HepG2 (cell line): ENCODE data around the gene NPHP3. TPM values are rescaled to one million over a fixed set of nuclear protein-coding genes. Genes with fewer than 3 reads are reported as not detected.

Source experiments
- ATAC-seq: fragments of 200-7000 bp; cut with Tn5 transposase; 3 replicates; pipeline ENCODE4 v1.9.1; 2020; ENCODE audit warnings: mild to moderate bottlenecking, moderate library complexity
- BruUV-seq: library from RNA; stranded (reverse); fragments of 400-500 nt; replicated peaks from 2 replicates; lab custom pipeline; 2021; lab: Mats Ljungman, UMichigan
- CTCF ChIA-PET: fragments of 300-600 bp; formaldehyde crosslinking; extraction: SDS; loops from one replicate; lab custom pipeline; 2021; ENCODE audit warnings: low total read pairs, inconsistent platforms, low intra/inter-chr PET ratio; lab: Yijun Ruan, JAX
- POLR2A ChIA-PET: fragments of 350-600 bp; sonication (Branson Sonifier 250); formaldehyde crosslinking; loops from one replicate; lab custom pipeline; 2020; ENCODE audit warnings: antibody characterized with exemption, inconsistent platforms; lab: Yijun Ruan, JAX
- DNase-seq: peaks from one replicate; pipeline ENCODE4 v3.0.0-alpha.2; 2015; ENCODE audit warnings: low spot score
- FAIRE-seq: peaks from 3 replicates; lab custom pipeline; 2011; peaks lifted over from hg19 to GRCh38; lab: Jason Lieb, UNC
- H2AFZ ChIP-seq: one replicate; pipeline ENCODE4 v1.6.1; 2011; ENCODE audit warnings: low read length, inconsistent platforms
- H3K27ac ChIP-seq: fragments of 300-600 bp; 3 replicates; pipeline ENCODE4 v1.8.0; 2011; ENCODE audit warnings: mixed run types, mild to moderate bottlenecking, mixed read lengths, low read length, inconsistent platforms; ENCODE audit not compliant: insufficient read depth; ENCODE audit errors: extremely low read length
- H3K27me3 ChIP-seq, 2 experiments: fragments of 200-600 bp in 1 of 2; 2 replicates in 1 of 2; 3 replicates in 1 of 2; pipeline versions ENCODE4 v1.6.0 to v1.8.0; 2011; ENCODE audit warnings: low read length in 2 of 2, mild to moderate bottlenecking in 2 of 2, moderate library complexity in 2 of 2, inconsistent platforms in 1 of 2; ENCODE audit not compliant: insufficient read depth in 2 of 2, control insufficient read depth in 1 of 2
- H3K36me3 ChIP-seq, 2 experiments: fragments of 200-600 bp in 1 of 2; replicated peaks in 1 of 2; 2 replicates in 1 of 2; 3 replicates in 1 of 2; pipeline versions ENCODE4 v1.5.1 to v1.8.0; 2011; ENCODE audit warnings: low read length in 2 of 2, inconsistent platforms in 1 of 2; ENCODE audit not compliant: insufficient read depth in 2 of 2, control insufficient read depth in 1 of 2
- H3K4me1 ChIP-seq: 2 replicates; pipeline ENCODE4 v1.5.1; 2012; ENCODE audit warnings: low read length, inconsistent platforms; ENCODE audit not compliant: insufficient read depth
- H3K4me2 ChIP-seq: 2 replicates; pipeline ENCODE4 v1.6.0; 2011; ENCODE audit warnings: low read depth, low read length, inconsistent platforms
- H3K4me3 ChIP-seq, 3 experiments: fragments of 200-600 bp in 1 of 3; sonication (generic), shearing (Covaris generic) in 1 of 3; replicated peaks in 1 of 3; 2 replicates each; pipeline ENCODE4 v1.5.1; 2011 to 2016; ENCODE audit warnings: low read length in 3 of 3, inconsistent platforms in 2 of 3, low read depth in 2 of 3, mild to moderate bottlenecking in 2 of 3, control low read depth in 1 of 3, mixed read lengths in 1 of 3; ENCODE audit not compliant: insufficient read depth in 1 of 3
- H3K79me2 ChIP-seq: one replicate; pipeline ENCODE4 v1.6.1; 2011; ENCODE audit warnings: low read length, inconsistent platforms; ENCODE audit not compliant: insufficient read depth
- H3K9ac ChIP-seq: 2 replicates; pipeline ENCODE4 v1.6.0; 2011; ENCODE audit warnings: mild to moderate bottlenecking, low read depth, low read length, inconsistent platforms; ENCODE audit not compliant: insufficient read depth
- H3K9me3 ChIP-seq: 2 replicates; pipeline ENCODE4 v1.5.1; 2012; ENCODE audit warnings: mild to moderate bottlenecking, low read length
- H4K20me1 ChIP-seq: 2 replicates; pipeline ENCODE4 v1.6.0; 2011; ENCODE audit warnings: inconsistent platforms, mild to moderate bottlenecking, low read length, moderate library complexity; ENCODE audit not compliant: insufficient read depth
- ELK4 ChIP-seq: sonication (generic); formaldehyde crosslinking; IDR thresholded peaks from 2 replicates; pipeline ENCODE4 v1.9.0; 2021; ENCODE audit warnings: missing genetic modification reagents, borderline replicate concordance
- ETS1 ChIP-seq: sonication (generic); formaldehyde crosslinking; IDR thresholded peaks from 2 replicates; pipeline ENCODE4 v1.4.0; 2020; ENCODE audit warnings: missing genetic modification reagents
- GATA4 ChIP-seq: sonication (generic); IDR thresholded peaks from 2 replicates; pipeline ENCODE4 v1.6.1; 2016; ENCODE audit warnings: antibody characterized with exemption, low read depth, borderline replicate concordance
- MBNL3 ChIP-seq: fragments of 250-450 bp; sonication (Bioruptor Pico); conservative IDR thresholded peaks from 2 replicates; pipeline ENCODE4 v1.8.0; 2022; ENCODE audit warnings: mild to moderate bottlenecking, inconsistent platforms
- SNAPC5 ChIP-seq: sonication (generic); formaldehyde crosslinking; IDR thresholded peaks from 2 replicates; pipeline ENCODE4 v1.8.1; 2023; ENCODE audit warnings: mild to moderate bottlenecking, missing genetic modification reagents, borderline replicate concordance
- YEATS2 ChIP-seq: sonication (generic); formaldehyde crosslinking; IDR thresholded peaks from 2 replicates; pipeline ENCODE4 v1.4.0; 2020; ENCODE audit warnings: missing genetic modification reagents, borderline replicate concordance
- ZFP37 ChIP-seq: sonication (generic); formaldehyde crosslinking; IDR thresholded peaks from 2 replicates; pipeline ENCODE4 v1.4.0; 2020; ENCODE audit warnings: missing genetic modification reagents, borderline replicate concordance
- ZNF468 ChIP-seq: sonication (generic); formaldehyde crosslinking; IDR thresholded peaks from 2 replicates; pipeline ENCODE4 v1.8.0; 2022; ENCODE audit warnings: mild to moderate bottlenecking, moderate library complexity, missing genetic modification reagents
- ZNF510 ChIP-seq: sonication (generic); formaldehyde crosslinking; IDR thresholded peaks from 2 replicates; pipeline ENCODE4 v1.4.0; 2020; ENCODE audit warnings: low read depth, mild to moderate bottlenecking, missing genetic modification reagents
- ZNF570 ChIP-seq: sonication (generic); formaldehyde crosslinking; IDR thresholded peaks from 2 replicates; pipeline ENCODE4 v1.4.0; 2020; ENCODE audit warnings: mild to moderate bottlenecking, missing genetic modification reagents, borderline replicate concordance
- ZNF609 ChIP-seq: sonication (generic); formaldehyde crosslinking; IDR thresholded peaks from 2 replicates; pipeline ENCODE4 v1.4.0; 2020; ENCODE audit warnings: mild to moderate bottlenecking, missing genetic modification reagents, borderline replicate concordance
- ZNF614 ChIP-seq: IDR thresholded peaks from 2 replicates; pipeline ENCODE4 v1.6.1; 2018; ENCODE audit warnings: missing biosample characterization, missing genetic modification reagents, inconsistent platforms, borderline replicate concordance
- ZNF672 ChIP-seq: sonication (generic); formaldehyde crosslinking; IDR thresholded peaks from 2 replicates; pipeline ENCODE4 v1.8.1; 2022; ENCODE audit warnings: missing genetic modification reagents
- ZNF773 ChIP-seq: sonication (generic); formaldehyde crosslinking; IDR thresholded peaks from 2 replicates; pipeline ENCODE4 v1.4.0; 2020; ENCODE audit warnings: missing genetic modification reagents, borderline replicate concordance
- ZSCAN9 ChIP-seq: IDR thresholded peaks from 2 replicates; pipeline ENCODE4 v1.6.1; 2016; ENCODE audit warnings: borderline replicate concordance
- WGBS: methylation state at CpG from one replicate; pipeline ENCODE4 v1.1.6; 2017; ENCODE audit warnings: low lambda C conversion rate; 5-methylcytosine and 5-hydroxymethylcytosine counted together
- in situ Hi-C: cut with HindIII; loops from 2 replicates; pipeline ENCODE4 v1.10.0; 2017; ENCODE audit warnings: low pct_unique_long_range_greater_than_20kb; ENCODE audit not compliant: extremely low pct_ligation_motif_present
- intact Hi-C: fragments of 100-400 bp; cut with micrococcal nuclease; formaldehyde crosslinking; loops from one replicate; pipeline ENCODE4 v1.10.0; 2022; ENCODE audit not compliant: unreplicated experiment
- polyA plus RNA-seq, 8 experiments: library from polyadenylated mRNA; depleted of rRNA in 3 of 8; stranded (reverse) in 7 of 8; unstranded in 1 of 8; fragments of >200 nt; fragmentation: Illumina TruSeq in 4 of 8; extraction: Trizol in 4 of 8; gene quantifications; 2 replicates each; pipeline versions ENCODE4 v1.2.1 to v1.2.3, GENCODE V29; 2011 to 2016; ENCODE audit warnings: low read depth in 4 of 8, missing spikeins in 1 of 8, mixed read lengths in 1 of 8; ENCODE audit not compliant: insufficient read depth in 1 of 8
- total RNA-seq, 5 experiments: library from RNA; depleted of rRNA; stranded (reverse); fragments of >200 nt; fragmentation: Illumina TruSeq; extraction: Trizol; gene quantifications; 2 replicates each; pipeline ENCODE4 v1.2.3, GENCODE V29; 2016; ENCODE audit warnings: low read depth in 1 of 5

The NPHP3 gene
- total and polyA plus RNA-seq, 2 of the 13 experiments (the other 11 are each of a cell fraction or from before 2014, with no cell fraction given), result 11.0 to 20.2 TPM

- H3K27ac ChIP-seq, result no peak overlapping the region
- no peak for DNase-seq
- no peak overlapping the region for H2AFZ ChIP-seq
- POLR2A ChIA-PET, result interaction anchor here (0.6 kb wide), 1 partner anchor 12 kb away, joined by 3 read pairs; no protein-coding TSS in a partner anchor
- no peak for TF ChIP-seq ZSCAN9 (CRISPR knock-in tag)
- no peak for TF ChIP-seq ZNF609 (CRISPR knock-in tag)
- TF ChIP-seq ZNF510 (CRISPR knock-in tag), result no peak
- no peak for TF ChIP-seq ZFP37
- TF ChIP-seq ETS1 (CRISPR knock-in tag), result no peak
- TF ChIP-seq ZNF672 (CRISPR knock-in tag), result no peak
- TF ChIP-seq YEATS2, result no peak
- TF ChIP-seq MBNL3 (CRISPR knock-in tag), result no peak
- no peak for TF ChIP-seq ZNF468
- no peak for TF ChIP-seq ZNF614 (CRISPR knock-in tag)
- no peak for TF ChIP-seq SNAPC5 (CRISPR knock-in tag)
- no peak for TF ChIP-seq ZNF773 (CRISPR knock-in tag)
- TF ChIP-seq ZNF570, result no peak
- TF ChIP-seq GATA4, result no peak
- no peak for TF ChIP-seq ELK4 (CRISPR knock-in tag)
- H4K20me1 ChIP-seq, result no peaks in the 10 kb centered on the region
- no peak for ATAC-seq
- H3K9me3 ChIP-seq, result no peaks in the 10 kb centered on the region
- no peaks in the 10 kb centered on the region; a peak in 1 of 5 replicates for H3K27me3 ChIP-seq
- peaks cover 5 to 42% of the 10 kb centered on the region in 2 experiments; a peak in 4 of 5 replicates for H3K36me3 ChIP-seq
- 94% methylated on average over 6 of the region's 6 CpGs for WGBS
- no peak overlapping the region for H3K4me3 ChIP-seq
- CTCF ChIA-PET, result no interaction called here
- no peak overlapping the region for H3K4me2 ChIP-seq
- no peaks in the 10 kb centered on the region for H3K79me2 ChIP-seq
- no peaks in the 10 kb centered on the region for H3K4me1 ChIP-seq
- no peak for FAIRE-seq
- intact Hi-C loops, result no loop called here
- BruUV-seq, result no TSS peak
- H3K9ac ChIP-seq, result no peak overlapping the region
- in situ Hi-C loops, result no loop called here
Observed at GRCh38 chr3:132710311-132710710, 11.9 kb downstream of the NPHP3 start.
